Spleen (tissue), 7 donors: ENCODE results near the gene RANBP1.

Source experiments
- POLR2A ChIP-seq, 3 donors: fragments of 450-650 bp; IDR thresholded peaks; one replicate each; pipeline ENCODE4 v1.5.1; 2017; ENCODE audit warnings: antibody characterized with exemption in 3 of 3, mild to moderate bottlenecking in 1 of 3
- POLR2AphosphoS5 ChIP-seq, 3 donors: sonication (generic); formaldehyde crosslinking; IDR thresholded peaks; one replicate each; pipeline ENCODE4 v1.5.1; 2017; ENCODE audit warnings: antibody characterized with exemption in 3 of 3
- TF ChIP-seq, protein P1 (sequence below), 11 experiments: fragments of 200-600 bp in 7 of 11; fragments of 450-650 bp in 4 of 11; sonication (generic) in 4 of 11; IDR thresholded peaks in 8 of 11; conservative IDR thresholded peaks in 3 of 11; 1 replicate in 7 of 11; 2 replicates in 4 of 11; pipeline versions ENCODE4 v1.4.0 to v1.8.0; 2016 to 2021; ENCODE audit warnings: antibody characterized with exemption in 11 of 11, inconsistent platforms in 4 of 11, mild to moderate bottlenecking in 1 of 11
- donor health status: DM: no; HTN: no; CAD: no; lungs with moderate emphysema.
- donor health status: DM: no; HTN: no; CAD: no.
- donor health status: DM: no; HTN: no; CAD: no.

DNA sequence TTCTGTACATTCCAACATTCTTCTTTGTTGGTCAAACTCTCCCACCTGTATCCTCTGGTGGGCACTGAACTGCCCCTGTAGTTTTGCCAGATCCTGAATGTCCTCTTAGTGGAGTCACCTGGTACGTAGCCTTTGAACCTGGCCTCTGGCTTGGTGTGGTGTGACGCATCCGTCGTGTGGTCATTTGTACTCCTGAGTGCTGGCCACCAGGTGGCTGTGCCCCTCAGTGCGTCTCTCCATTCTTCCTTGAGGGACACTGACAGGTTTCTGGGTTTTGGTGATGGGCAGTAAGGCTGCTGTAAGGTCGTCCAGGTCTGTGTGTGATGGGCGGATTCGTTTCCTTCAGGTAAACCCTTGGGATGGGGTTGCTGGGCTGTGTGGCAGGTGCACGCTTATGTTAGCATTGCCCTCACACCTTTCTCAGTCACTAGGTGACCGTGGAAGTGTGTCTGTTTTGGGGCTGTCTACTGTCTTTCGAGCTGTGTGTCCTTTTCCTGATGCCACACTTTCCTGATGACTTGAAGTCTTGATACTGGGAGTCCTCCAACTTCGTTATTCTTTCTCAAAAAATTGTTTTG, 13.6 kb upstream of the RANBP1 start:
- no peak for TF ChIP-seq POLR2A (IDR thresholded peaks at IDR 0.05)
- TF ChIP-seq, protein P1, sequence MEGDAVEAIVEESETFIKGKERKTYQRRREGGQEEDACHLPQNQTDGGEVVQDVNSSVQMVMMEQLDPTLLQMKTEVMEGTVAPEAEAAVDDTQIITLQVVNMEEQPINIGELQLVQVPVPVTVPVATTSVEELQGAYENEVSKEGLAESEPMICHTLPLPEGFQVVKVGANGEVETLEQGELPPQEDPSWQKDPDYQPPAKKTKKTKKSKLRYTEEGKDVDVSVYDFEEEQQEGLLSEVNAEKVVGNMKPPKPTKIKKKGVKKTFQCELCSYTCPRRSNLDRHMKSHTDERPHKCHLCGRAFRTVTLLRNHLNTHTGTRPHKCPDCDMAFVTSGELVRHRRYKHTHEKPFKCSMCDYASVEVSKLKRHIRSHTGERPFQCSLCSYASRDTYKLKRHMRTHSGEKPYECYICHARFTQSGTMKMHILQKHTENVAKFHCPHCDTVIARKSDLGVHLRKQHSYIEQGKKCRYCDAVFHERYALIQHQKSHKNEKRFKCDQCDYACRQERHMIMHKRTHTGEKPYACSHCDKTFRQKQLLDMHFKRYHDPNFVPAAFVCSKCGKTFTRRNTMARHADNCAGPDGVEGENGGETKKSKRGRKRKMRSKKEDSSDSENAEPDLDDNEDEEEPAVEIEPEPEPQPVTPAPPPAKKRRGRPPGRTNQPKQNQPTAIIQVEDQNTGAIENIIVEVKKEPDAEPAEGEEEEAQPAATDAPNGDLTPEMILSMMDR (IDR thresholded peaks at IDR 0.05 in 8 of 11, conservative IDR thresholded peaks at IDR 0.05 in 3 of 11): no peak
- no peak for TF ChIP-seq POLR2AphosphoS5 (IDR thresholded peaks at IDR 0.05)
